Measurements from ENCODE around the gene ASPA.
A peak's percentile ranks its signal among the peaks of the same experiment; 100 is the strongest.
"Not testable (repeated sequence)": the region's sequence is repeated elsewhere in the genome, so short reads cannot be mapped to it uniquely, and the experiment has no call there.

ASPA gene

DNA sequence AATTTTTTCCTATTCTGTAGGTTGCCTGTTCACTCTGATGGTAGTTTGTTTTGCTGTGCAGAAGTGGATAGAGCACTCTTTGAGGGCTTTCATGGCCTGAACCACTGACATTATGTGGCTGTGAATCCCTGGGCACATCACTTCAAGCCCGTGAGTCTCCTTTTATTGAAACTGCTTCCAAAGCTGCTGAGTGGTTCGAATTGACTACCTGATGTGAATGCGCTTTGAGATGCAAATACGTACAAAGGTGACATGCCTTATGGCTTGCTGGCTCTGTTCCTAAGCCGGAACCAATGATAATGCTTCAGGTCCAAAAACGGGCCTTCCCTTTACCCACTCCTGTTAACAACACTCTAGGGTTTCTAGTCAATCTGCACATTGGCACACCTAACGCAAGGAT, 34.3 kb downstream of the ASPA start:
- DNase-seq = no peak

DNA sequence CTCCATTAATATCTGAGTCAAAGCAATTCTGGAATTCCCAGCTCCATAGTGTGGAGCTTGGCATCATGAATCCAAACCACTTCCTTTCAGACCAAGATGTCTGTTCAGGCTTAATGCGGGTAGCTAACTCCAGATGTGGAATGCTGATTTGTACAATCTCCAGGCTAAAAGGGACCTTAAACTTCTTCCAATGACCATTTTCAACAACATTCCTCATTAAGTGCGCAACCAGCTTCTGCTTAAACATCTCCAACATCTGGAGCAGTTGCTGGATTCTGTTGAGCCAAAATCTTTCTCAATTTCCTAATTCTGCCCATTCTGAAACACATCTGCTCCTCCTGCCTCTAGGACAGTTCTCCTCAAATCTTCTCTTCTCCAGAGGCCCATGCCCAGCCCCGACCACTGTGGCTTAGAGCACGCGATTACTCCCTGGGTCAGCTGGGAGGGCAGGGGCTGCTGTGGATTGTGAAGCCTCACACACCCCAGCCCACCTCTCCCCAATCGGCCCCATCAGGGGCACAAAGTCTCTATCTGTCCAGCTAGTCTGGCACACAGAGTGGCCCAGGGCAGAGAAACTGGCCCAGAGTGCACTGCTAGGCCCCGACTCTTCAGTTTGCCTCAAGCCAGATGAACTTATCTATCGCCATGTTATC, 36.2 kb downstream of the ASPA start:
- no peak for DNase-seq

DNA sequence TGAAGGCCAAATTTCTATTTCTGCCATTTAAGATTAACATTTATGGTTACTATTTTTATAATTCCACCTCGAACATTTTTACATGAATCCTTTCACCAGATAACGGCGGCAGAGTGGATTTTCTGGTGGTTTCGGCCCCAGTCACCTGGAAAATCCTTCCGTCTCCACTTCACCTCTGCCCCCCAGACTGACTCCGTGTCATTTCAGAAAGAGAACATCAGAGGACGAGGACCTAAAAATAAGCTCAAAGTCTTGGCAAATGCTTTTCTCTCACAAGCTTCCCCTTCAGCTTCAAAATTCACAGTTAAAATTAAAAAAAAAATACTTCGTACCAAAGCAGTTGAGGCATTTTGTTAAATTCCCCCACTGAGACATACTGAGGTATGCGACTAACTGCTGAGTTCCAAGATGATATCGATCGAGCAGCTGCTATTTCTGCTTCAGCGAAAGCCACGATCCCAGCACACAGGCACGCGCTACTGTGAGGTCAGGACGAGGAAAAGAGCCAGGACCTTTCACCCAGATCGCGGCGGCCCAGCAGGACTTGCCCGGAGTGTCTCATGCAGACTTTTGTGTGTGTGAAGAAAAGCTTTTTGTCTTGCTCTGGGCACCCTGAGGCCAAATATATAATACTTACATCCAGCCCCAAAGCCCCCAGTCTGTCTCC, 36.8 kb downstream of the ASPA start:
- no peak for DNase-seq

DNA sequence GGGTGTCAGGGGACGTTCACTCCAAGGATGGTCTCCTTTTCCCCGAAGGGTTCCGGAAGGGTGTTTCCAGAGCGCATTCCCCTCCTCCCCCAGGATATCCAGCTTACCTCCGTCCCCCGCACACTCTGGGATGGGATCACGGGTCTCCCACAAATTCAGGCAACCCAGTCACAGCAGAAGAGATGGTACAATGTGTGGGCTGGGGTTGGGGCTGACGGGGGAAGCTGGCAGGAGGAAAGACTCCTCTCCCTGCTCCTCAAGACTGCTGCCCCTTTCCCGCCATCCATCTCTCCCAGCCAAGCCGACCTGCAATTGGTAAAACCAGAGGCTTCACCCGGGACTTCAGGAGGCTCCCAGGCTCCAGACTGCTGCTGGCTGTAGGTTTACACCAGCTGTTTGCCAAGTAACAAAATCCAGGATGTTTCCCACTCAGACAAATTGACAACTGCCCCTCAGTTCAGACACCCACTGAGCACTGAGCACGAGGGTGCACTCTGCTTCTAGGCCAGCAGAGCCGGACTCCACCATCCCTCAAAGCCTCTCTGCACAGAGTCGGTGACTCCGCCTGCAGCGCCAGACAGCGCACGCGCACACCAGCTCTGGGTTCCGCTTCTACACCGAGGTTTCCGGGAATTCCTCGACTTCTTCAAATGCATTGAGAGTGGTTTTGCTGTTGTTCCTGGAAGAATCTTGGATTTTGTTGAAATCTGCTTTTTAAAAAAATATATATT, 37.7 kb downstream of the ASPA start:
- no peak for DNase-seq

DNA sequence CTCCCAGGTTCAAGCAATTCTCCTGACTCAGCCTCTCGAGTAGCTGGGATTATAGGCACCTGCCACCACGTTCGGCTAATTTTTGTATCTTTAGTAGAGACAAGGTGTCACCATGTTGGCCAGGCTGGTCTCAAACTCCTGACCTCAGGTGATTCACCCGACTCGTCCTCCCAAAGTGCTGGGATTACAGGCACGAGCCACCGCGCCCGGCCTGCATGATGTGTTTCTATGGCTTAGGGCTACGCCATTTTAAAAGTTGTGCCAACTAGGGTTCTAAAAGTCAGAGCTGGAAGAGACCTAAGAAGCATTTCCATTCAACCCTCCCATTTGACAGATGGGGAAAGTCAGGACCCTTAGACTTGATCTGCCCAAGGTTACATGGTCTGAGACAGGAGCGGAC, 38.4 kb downstream of the ASPA start:
- not testable (repeated sequence) for DNase-seq

DNA sequence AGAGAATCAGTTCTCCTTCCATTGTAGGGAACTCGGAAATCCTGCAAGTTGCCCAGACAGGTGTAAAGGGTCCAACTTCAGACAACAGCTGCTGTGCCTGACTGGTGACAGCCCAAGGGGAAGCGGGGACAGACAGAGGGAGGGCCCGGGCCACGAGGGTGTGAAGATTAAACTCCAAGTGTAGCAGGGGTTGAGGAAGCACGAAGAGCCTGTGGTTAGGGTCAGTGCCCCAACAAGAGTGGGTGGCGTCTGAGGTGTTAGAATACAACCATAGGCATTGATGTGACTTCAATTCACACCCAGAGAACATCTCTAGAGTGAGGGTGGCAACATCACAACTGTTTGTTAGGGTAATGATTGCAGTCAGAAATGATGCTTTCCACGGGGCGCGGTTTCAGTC, 39.1 kb downstream of the ASPA start:
- DNase-seq = no peak

DNA sequence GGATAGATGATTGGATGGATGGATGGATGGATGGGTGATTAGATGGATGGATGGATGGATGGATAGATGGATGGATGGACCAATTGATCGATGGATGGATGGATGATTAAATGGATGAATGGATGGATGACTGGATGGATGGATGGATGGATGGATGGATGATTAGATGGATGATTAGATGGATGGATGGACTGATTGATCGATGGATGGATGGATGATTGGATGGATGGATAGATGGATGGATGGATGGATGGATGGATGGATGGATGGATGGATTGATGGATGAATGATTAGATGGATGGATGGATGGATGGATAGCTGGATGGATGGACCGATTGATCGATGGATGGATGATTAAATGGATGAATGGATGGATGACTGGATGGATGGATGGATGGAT, 43.7 kb downstream of the ASPA start:
- DNase-seq = not testable (repeated sequence)

DNA sequence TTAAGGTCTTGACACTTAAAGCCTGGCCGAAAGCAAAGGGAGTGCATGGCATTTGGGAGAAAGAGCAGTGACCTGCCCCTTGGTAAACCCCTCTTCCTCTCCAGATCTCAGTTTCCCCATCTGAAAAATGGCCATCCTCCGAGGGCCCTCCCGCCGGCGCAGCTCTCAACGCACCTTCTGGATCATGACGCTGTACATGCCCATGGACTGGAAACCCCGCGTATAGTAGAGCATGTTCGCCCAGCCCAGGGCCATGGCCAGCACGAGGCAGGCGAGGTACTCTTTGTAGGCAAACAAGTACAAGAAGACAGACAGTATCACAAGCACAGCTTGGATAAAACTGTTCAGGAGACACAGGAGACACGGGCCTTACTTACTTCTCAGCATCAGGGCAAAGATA, 48.2 kb downstream of the ASPA start:
- no peak for DNase-seq

DNA sequence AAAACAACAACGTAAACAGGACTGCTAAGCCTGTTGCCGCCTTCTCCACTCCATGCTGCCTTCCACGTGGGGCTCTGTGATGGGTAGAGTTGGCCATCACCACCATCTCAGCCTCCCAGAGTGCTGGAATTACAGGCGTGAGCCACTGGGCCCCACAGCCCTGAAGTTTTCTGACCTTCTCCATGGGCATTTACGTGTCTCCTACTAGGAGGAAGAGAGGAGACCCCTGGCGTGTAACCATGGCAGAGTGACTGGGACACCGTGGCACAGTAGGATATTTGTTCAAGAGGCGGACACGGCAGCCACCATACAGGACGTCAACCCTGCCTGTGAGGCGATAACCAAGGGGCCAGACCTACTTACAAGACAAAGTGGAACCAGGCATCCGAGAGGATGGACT, 50.7 kb downstream of the ASPA start:
- DNase-seq = no peak

DNA sequence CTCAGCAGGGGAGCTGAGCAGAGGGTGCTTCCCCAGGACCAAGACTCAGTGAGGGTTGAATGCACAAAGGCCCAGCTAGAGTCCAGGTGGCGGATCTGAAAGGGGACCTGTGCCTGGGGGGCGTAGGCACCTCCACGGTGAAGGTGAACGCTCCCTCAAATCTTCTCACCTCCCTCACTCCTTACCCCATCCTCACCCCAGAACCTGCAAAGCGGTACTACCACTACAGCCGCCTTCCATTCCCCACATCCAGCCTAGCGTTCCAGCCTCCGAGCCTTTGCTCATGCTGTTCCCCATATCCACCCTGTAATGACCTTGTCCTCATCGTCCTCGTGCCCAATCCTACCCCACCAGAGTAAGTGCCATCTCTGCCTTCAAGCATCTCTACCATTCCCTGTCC, 51.2 kb downstream of the ASPA start:
- DNase-seq = no peak

DNA sequence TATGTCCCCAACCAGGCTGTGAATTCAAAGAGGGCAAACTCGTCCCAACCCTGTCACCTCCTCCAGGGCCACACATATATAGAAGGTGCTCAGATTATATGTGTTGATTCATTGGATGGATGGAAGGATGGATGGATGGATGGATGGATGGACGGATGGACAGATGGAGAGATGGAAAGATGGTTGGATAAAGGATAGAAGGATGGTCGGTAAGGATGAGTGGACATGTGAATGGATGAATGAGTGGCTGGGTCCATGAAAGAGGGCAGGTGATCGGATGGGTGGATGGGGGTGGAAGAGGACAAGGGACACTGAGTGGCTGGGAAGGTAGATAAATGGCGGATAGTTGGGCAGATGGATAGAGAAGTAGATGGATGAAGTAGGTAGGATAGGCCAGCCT, 51.7 kb downstream of the ASPA start:
- DNase-seq = no peak

DNA sequence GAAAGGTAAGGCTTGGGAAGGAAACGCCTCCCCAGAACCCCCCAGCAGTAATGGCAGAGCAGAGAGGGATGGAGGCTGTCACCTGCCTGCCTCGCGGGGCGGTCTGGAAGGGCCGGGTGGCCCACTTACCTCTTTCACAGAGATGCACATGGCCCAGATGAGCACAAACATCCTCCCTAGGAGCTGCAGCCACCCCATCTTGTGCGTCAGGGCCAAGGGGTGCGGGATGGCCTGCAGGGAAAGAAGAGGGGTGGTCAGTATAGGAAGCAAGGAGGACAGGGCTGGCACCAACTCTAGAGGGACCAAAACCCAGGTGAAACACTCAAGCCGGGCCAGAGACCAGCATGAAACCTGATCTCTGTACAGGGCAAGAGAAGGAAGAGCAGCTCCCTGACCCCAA, 52.1 kb downstream of the ASPA start:
- DNase-seq = no peak

DNA sequence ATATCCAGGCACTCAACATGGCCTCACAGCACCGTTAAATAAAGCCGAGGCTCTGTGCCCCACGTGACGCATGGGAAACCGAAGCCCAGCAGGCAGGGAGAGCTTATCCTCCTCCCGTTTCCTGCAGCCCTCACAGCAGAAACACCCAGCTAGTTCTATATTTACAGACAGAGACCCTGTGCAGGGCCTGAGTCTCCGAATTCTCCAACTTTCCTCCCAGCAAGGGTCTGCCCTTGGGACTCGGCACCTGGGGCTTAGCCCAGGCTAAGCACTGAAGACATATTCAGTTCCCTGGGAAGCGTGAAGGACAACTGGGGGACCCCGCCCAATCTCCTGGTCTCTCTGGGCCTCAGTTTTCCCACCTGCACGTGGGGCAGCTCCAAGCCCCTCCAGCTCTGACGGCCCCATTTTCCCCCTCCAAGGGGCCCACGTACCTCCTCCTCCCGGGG, 52.6 kb downstream of the ASPA start:
- no peak for DNase-seq

DNA sequence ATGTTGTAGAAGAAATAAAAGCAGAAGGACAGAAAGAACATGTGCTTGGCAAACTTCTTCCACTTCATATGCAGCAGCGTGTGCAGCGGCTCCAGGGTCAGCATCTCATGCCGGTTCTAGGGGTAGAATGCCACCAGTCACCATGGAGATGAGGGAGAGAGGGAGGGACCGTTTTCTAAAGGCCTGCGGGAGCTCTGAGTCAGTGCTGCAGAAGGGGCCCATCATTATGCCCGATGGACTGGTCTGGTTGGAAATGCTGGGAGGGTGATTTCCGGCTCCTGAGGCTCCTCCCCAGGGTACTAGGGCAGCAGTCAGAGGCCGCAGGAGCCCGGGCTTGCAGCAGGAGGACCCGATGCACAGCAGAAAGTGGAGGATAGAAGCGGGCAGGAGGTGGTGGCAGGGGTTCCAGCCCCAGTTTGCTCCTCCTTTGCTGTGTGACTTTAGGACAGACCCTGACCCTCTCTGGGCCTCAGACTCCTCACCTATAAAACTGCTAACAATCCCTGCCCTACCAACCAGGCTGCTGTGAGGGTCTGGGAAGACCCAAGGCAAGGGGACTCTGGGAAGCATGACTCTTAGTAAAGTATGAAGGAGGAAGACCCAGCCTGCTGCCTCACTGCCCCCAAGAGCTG, 53.2 kb downstream of the ASPA start:
- no peak for DNase-seq

DNA sequence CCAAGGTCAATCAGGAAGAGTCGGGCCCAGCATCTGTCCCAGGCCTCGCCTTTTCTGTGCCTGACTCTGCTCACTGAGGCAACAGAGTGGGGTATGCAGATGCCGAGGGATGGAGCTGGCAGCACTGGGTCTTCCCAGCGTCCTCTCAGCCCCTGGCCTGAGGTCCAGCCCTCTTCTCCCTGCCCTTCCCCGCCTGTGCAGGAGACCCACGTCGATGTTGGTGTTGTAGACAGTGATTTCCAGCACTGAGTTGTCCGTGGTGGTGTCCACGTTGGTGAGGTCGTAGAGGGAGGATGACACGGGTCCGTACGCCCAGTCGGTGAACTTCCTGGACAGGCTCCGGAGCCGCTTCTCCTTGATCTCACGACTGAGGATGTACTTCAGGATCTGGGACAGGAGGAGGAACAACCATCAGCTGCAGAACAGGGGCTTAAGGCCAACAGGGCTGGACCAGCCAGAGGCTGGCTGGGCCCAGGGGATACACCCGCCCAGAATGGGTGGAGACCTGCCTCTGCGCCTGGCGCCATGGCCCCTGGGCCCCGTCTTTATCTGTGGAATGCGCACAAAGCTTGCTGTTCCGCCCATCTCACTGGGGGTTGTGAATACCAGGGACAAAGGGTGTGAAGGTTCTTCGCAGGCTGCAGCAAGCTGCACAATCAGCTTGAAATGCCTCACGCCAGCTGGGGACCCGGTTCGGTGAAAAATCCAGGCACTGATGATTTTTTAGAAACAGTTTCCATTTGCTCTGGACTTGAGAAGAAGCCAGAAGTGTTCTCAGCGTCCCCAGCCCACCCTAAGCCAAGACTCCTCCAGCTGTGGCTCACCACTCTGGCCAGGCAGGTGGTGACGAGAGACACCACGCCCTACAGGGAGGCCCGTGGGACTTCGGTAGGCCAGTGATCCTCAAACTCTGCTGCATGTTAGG, 54.3 kb downstream of the ASPA start:
- DNase-seq = no peak

DNA sequence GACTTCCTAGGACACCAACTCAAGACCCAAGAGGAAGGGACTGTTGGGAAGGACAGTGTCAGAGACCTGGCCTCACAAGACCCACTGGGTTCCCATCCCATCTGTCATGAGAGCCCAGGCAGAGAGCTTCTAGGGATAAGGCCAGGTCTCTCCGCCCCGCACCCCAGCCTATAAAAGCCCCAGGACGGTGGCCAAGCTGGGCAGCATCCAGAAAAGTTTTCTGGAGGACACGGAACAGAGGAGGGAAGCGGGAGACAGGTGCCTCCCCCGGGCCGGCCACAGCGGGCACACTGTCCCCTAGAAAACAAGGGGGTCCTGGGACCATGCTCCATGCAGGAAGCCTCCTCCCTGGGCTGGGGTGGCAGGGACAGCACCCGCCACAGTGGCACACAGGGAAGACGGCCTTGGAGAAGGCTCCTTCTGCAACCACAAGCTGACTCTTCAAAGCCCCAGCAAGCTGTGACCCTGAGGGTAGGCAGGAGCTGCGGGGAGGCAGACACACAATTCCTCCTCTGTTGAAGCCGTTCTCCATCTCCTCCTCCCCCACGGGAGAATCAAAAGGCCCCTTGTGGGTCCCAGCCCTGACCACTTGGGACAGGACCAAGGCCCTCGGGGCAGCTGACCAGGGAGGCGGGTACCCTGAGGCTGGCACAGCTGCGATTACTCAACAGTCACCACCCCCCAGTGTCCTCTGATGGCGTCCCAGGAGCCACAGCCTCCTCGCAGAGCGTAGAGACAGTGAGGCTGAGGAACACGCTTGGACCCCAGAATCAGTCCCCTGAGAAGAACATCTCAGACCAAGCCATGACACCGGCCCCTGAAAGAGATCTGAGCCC, 55.7 kb downstream of the ASPA start:
- DNase-seq = no peak

DNA sequence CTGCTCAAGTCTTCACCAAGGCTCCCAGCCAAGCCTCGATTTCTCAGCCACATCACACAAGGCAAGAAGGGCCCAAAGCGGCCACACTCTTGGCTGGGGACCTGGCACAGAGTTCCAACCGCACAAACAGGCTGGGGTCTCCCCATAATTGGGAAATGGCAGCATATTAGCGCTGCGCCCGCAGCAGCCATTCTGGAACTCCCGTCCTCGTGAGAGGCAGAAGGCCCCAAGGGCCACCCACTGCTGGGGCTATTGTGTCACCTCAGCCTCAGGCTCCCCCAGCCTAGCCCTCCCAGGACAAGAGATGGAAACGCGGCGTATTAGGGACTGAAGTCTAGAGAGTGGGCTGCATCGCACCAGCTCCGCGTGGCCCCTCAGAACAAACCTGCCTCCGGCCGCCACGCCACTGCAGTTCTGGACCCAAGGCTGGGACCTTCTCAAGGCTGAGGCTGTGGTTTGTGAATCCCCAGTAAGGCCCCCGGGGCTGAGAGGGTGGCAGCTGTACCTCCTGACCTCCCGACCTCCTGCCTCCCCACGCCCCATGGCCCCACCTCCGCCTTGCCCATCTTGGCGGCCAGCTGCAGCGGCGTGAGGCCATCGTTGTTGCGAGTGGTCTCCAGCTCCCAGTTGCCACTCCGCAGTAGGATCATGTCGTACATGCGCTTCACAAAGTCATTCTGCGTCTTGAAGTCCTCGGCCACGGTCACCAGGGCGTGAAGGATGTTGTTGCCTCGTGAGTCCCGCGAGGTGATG, 56.5 kb downstream of the ASPA start:
- DNase-seq = no peak

DNA sequence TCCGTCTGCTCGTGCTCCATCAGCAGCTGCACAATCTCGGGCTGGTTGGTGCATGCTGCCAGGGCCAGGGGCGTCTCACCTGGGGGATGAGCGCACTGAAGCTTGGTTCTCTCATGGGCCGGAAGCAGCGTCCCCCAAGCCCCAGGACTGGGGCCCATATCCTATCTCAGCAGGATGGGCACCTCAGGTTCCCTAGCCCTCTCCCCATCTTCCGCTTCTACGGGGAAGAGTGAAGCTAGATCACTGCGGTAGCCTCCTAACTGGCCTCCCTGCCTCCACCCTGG, 57.0 kb downstream of the ASPA start:
- DNase-seq = no peak

DNA sequence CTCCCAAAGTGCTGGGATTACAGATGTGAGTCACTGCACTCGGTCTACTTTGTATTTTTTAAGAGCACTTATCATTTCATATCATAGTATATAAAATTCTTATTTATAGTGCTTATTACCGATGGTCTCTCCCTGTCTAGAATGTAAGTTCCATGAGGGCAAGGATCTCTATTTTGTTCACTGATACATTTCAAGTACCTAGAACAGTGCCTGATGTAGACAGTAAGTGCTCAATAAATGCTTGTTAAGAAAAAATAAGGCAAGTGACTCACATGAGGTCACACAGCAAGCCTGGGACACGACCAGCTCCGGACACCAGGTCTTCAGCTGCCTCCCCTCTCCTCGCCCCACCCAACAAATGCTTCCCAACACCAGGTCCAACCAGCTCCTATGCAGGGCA, 58.0 kb downstream of the ASPA start:
- DNase-seq = no peak

DNA sequence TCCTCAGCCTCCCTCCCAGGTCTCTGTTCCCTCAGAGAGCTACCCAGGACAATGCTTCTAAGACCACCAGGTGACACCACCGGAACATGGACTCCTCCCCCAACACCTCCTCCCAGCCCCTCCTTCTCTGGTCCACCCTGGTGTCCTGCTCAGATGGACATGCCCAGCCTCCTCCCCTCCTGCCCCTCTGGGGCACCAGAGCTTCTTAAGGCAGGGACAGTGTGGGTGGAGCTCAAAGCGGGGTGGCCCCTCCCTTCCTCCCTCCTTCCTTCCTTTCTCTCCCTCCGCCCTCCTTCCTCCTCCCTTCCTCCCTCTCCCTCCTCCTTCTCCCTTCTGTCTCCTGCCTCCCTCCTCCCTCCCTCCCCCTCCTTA, 59.1 kb downstream of the ASPA start:
- peak; percentile 29 for DNase-seq

DNA sequence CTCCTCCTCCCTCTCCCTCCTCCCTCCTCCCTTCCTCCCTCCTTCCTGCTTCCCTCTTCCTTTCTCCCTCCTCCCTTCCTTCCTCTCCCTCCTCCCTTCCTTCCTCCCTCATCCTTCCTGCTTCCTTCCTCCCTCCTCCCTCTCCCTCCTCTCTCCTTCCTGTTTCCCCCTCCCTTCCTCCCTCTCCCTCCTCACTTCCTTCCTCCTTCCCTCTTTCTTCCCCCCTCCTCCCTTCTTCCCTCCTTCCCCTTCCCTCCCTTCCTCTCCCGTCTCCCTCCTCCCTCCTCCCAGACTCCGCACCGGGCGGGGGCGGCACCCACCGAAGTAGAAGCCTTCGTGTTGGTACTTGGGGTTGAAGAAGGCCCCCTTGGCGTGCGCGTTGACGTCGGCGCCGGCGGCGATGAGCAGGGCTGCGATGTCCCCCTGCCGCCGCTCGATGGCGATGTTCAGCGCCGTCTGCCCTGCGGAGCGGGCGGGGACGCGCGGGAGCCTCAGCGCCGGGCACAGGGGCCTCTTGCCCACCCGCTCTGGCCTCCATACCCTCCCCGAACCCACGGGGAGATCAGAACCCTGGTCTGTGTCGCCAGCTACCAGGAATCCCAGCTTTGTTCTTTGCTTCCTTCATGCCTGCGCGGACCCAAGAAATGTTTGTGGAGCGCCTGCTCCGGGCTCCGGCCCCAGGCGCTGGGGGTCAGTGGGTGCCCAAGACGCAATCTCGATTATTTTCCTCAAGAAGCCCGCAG, 59.6 kb downstream of the ASPA start:
- DNase-seq = peak; percentile 68
